Colonic mucosa (tissue), 4 donors: ENCODE results near the gene STARD10. TPM values are rescaled to one million over a fixed set of nuclear protein-coding genes. Genes with fewer than 3 reads are reported as not detected.

Experiments used
- DNase-seq: peaks from one replicate; pipeline ENCODE4 v3.0.0-alpha.2; 2020
- H3K27ac ChIP-seq: fragments of 200-600 bp; one replicate; pipeline ENCODE4 v1.8.0; 2021
- H3K27me3 ChIP-seq: fragments of 200-600 bp; one replicate; pipeline ENCODE4 v1.8.0; 2021
- H3K36me3 ChIP-seq: fragments of 200-600 bp; one replicate; pipeline ENCODE4 v1.8.0; 2021
- H3K4me1 ChIP-seq: fragments of 200-600 bp; one replicate; pipeline ENCODE4 v1.8.0; 2021; ENCODE audit warnings: mild to moderate bottlenecking
- H3K4me3 ChIP-seq: fragments of 200-600 bp; one replicate; pipeline ENCODE4 v1.8.0; 2021
- H3K9ac ChIP-seq, 2 donors: one replicate each; pipeline ENCODE4 v1.7.0; 2013; ENCODE audit warnings: control low read depth in 2 of 2, low read depth in 2 of 2, low read length in 2 of 2
- H3K9me3 ChIP-seq: fragments of 200-600 bp; one replicate; pipeline ENCODE4 v1.8.0; 2021
- intact Hi-C: fragments of 100-400 bp; cut with DNase I; formaldehyde crosslinking; loops from one replicate; pipeline ENCODE4 v1.14.1; 2022
- total RNA-seq, 2 donors: library from RNA; stranded (reverse); fragmentation: NEBNext Ultra II Directional in 1 of 2; extraction: Animal tissue kit (Norgen Biotek cat#: 25700) in 1 of 2; gene quantifications; one replicate each; pipeline ENCODE4 v1.2.1, GENCODE V29; 2021
- TF ChIP-seq, protein P1 (sequence below): fragments of 200-600 bp; IDR thresholded peaks from one replicate; pipeline ENCODE4 v1.8.0; 2022; ENCODE audit warnings: antibody characterized with exemption, mild to moderate bottlenecking
- donor health status: healthy.
- donor health status: DM: no; HTN: no; CAD: no.
- donor health status: DM: no; HTN: no; CAD: no.

The STARD10 gene
- total RNA-seq, 2 donors from 2014 or later: 519 to 905 TPM

DNA sequence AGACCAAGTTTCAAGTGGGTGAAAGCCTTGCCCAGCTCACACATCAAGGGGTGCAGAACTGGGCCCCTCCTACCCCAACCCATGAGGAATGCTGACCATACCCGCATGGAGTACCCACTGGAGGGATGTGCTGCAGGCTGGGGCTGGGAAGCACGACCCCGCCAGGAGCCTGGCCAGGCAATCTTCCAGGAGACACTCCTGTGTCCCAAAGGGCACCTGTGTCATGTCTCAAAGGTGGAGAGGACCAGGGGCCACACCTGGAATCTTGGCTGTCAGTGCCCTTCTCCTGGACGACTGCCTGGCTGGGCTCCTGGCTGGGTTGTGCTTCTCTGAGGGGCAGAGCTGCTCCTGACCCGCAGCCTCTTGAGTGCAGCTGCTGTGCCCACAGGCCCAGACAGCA is 48.3 kb downstream of the STARD10 start:
- no peak overlapping the region for H3K27ac ChIP-seq
- H3K27me3 ChIP-seq: no peaks in the 10 kb centered on the region
- H3K4me1 ChIP-seq: peaks cover 8% of the 10 kb centered on the region

DNA sequence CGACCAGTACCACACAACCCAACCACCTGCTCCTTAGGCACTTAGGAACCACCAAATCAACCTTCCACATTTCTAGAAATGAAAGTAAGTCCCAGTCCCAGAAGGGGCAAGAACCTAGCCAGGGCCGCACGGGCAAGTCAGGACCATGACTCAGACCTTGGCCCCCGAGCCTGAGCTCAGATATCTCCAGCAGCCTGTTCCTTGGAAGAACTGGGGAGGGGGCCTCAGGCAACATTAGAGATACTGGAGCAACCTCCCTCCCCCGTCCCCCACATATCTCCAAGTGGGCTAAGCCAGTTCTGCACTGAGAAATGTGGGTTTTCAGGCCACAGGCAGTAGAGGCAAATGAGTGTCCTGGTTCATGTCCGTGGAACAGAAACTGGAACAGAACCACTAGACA is 49.4 kb downstream of the STARD10 start:
- Histone ChIP-seq H3K27me3 (no peaks in the 10 kb centered on the region), H3K9ac (no peak overlapping the region), H3K36me3 (no peaks in the 10 kb centered on the region), H3K4me3 (no peak overlapping the region), H3K4me1 (peaks cover 8% of the 10 kb centered on the region), H3K27ac (no peak overlapping the region), H3K9me3 (no peaks in the 10 kb centered on the region)
- no peak for DNase-seq
- intact Hi-C loops: no loop called here
- TF ChIP-seq, protein P1, sequence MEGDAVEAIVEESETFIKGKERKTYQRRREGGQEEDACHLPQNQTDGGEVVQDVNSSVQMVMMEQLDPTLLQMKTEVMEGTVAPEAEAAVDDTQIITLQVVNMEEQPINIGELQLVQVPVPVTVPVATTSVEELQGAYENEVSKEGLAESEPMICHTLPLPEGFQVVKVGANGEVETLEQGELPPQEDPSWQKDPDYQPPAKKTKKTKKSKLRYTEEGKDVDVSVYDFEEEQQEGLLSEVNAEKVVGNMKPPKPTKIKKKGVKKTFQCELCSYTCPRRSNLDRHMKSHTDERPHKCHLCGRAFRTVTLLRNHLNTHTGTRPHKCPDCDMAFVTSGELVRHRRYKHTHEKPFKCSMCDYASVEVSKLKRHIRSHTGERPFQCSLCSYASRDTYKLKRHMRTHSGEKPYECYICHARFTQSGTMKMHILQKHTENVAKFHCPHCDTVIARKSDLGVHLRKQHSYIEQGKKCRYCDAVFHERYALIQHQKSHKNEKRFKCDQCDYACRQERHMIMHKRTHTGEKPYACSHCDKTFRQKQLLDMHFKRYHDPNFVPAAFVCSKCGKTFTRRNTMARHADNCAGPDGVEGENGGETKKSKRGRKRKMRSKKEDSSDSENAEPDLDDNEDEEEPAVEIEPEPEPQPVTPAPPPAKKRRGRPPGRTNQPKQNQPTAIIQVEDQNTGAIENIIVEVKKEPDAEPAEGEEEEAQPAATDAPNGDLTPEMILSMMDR: no peak

More for the DNA sequence above, 48.3 kb downstream of the STARD10 start:
- no peaks in the 10 kb centered on the region for H3K36me3 ChIP-seq
- intact Hi-C loops: no loop called here
- TF ChIP-seq, protein P1: no peak
- no peak overlapping the region for H3K4me3 ChIP-seq
- no peak for DNase-seq
- H3K9me3 ChIP-seq: no peaks in the 10 kb centered on the region
- H3K9ac ChIP-seq: no peak overlapping the region

DNA sequence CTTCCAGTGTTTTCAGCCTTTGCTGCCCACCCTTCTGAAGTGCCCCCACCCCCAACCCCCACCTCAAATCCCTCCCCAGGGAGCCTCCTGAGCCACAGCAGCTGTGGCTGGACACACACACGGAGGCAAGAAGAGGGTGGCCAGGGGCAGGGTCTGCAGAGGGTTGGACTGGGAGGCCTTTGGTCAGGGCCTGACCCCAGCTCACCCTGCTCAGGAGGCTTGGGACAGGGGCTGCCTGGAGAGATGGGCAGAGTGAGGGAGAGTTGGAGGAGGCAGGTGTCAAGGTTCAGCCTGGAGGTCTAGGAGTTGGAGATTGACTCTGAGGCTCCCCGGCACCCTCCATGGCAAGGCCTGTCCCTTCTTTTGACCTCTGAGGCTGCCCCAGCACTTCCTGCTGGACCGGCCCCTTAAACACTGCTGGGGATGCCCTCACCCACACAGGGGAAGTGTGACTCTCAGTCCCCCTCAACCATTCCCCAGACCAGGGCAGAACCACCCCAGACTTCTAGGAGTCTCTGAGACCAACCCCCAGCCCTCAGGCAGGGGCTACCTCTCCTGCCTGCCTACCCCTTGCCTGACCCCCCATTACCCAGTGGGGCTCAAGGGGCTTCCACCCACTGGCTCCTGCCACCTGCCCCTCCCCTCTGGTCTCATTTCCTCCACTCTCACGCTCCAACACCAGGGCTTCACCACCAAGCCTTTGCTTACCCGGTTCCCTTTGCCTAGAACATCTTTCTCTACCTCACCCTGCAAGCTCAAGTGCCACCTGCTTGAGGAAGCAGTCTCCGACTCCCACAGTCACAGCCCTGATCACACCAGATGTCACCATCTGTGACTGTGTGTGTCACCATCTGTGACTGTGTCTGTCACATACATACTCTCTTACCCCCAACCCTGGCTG is 50.3 kb downstream of the STARD10 start:
- H3K27me3 ChIP-seq: no peaks in the 10 kb centered on the region
- no peak overlapping the region for H3K4me3 ChIP-seq
- no peak overlapping the region for H3K9ac ChIP-seq
- H3K4me1 ChIP-seq: peaks cover 8% of the 10 kb centered on the region
- H3K9me3 ChIP-seq: no peaks in the 10 kb centered on the region
- DNase-seq: no peak
- H3K36me3 ChIP-seq: no peaks in the 10 kb centered on the region
- H3K27ac ChIP-seq: no peak overlapping the region
- TF ChIP-seq, protein P1: no peak
- intact Hi-C loops: no loop called here

DNA sequence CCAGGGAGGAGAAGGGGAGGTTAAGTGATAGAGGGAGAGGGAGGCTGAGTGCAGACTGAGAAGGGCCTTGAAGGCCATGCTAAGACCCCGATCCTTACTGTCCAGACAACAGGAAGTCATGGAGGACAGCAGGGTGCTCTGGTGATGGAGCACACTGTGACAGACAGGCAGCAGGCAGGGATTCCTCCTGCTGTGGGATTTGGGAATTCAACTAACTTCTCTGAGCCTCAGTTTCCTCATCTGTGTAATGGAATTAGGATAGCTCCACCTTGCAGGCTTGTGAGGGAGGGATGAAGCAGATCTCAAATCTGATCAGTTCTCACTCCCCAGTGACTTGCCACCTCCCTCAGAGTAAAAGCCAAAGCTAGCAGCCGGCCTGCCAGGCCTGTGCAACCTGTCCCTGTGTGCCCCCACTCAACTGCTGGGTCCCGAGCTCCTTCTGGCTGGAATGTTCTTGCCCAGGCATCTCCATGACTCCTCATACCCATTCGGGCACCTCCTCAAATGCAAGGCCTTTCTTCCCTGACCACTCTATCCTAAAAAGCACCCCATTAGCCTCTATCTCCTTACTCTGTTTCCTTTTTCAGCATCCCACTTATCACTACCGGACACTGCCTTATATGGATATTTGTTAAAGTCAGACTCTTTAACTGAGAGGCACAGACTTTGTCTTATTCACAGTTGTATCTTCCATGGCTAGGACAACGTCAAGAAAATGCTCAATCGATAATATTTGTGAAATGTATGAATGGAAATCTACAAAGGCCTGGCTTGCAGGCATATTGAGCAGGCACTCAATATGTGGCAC is 51.1 kb downstream of the STARD10 start:
- H3K27me3 ChIP-seq: no peaks in the 10 kb centered on the region
- H3K27ac ChIP-seq: no peak overlapping the region
- H3K9ac ChIP-seq: no peak overlapping the region
- peaks cover 8% of the 10 kb centered on the region for H3K4me1 ChIP-seq
- intact Hi-C loops: no loop called here
- H3K9me3 ChIP-seq: no peaks in the 10 kb centered on the region
- TF ChIP-seq, protein P1: no peak
- no peak overlapping the region for H3K4me3 ChIP-seq
- DNase-seq: no peak
- H3K36me3 ChIP-seq: no peaks in the 10 kb centered on the region

DNA sequence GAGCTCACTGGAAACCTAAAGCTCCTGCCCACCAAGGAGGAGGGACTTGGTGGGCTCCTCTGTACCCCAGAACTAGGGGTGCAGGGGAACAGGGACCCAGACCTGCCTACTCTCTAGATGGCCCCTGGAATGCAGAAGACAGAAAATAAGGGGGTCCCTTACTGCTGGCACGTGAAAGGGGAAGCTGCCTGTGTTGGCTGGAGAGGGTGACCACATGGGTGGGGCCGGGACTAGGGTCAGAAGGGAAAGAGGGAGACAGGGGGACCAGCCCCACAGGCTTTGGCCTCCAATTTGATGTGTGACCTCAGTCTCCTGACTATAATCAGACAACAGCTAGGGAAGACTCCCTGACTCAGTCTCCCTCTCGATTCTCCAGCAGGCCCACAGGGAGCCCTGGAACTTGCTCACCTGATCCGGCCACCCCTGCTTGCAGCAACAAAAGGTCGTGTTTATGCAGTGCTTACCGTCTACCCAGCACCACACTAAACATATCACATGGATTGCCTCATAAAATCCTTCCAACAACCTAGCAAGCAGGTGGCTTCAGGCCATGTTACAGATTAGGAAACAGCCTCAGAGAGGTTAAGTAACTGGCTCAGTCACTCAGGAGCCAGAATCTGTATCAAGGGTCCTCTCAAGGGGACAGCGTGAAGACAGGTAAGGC is 51.9 kb downstream of the STARD10 start:
- intact Hi-C loops: no loop called here
- DNase-seq: no peak
- TF ChIP-seq, protein P1: no peak
- no peak overlapping the region for H3K4me3 ChIP-seq
- H3K36me3 ChIP-seq: no peaks in the 10 kb centered on the region
- H3K27ac ChIP-seq: peak overlapping the region; percentile 29
- H3K9me3 ChIP-seq: no peaks in the 10 kb centered on the region
- H3K9ac ChIP-seq: peak overlapping the region; percentile 4 to 58
- no peaks in the 10 kb centered on the region for H3K27me3 ChIP-seq
- H3K4me1 ChIP-seq: peaks cover 8% of the 10 kb centered on the region
